Hematopoietic multipotent progenitor cell (in vitro differentiated cells): ENCODE data around the gene SMAGP. TPM values are rescaled to one million over a fixed set of nuclear protein-coding genes. Genes with fewer than 3 reads are reported as not detected.
"Not testable (repeated sequence)": the region's sequence is repeated elsewhere in the genome, so short reads cannot be mapped to it uniquely, and the experiment has no call there.

Source experiments
- DNase-seq, 3 donors: peaks; one replicate each; pipeline ENCODE4 v3.0.0-alpha.2; 2011 to 2015; ENCODE audit warnings: low read depth in 2 of 3, low spot score in 2 of 3
- total RNA-seq: library from RNA; depleted of rRNA; stranded (reverse); fragments of >200 nt; gene quantifications from one replicate; pipeline ENCODE4 v1.2.3, GENCODE V29; 2012

SMAGP gene
- total RNA-seq, 1 donor, result 2.4 TPM

DNA sequence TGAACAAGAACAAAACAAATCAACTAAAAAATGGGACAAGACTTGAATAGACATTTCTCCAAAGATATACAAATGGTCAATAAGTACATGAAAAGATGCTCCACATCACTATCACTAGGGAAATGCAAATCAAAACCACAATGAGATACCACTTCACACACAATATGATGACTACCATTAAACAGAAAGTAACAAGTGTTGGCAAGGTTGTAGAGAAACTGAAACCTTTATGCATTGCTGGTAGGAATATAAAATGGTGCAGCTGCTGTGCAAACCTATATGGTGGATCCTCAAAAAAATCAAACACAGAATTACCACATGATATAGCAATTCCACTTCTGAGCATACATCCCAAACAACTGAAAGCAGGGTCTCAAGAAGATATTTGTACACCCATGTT is 5.2 kb downstream of the SMAGP start:
- DNase-seq, result no peak

DNA sequence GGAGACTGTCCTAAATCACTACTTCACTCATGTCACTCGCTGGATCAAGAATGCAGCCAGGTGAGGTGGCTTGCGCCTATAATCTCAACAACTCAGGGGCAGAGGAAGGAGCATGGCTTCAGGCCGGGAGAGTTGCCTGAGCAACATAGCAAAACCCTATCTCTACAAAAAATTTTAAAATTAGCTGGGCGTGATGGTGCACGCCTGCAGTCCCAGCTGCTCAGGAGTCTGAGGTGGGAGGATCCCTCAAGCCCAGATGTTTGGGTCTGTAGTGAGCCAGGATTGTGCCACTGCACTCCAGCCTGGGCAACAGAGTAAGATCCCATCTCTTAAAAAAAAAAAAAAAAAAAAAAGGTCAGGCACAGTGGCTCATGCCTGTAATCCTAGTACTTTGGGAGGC is 5.9 kb downstream of the SMAGP start:
- no peak for DNase-seq

DNA sequence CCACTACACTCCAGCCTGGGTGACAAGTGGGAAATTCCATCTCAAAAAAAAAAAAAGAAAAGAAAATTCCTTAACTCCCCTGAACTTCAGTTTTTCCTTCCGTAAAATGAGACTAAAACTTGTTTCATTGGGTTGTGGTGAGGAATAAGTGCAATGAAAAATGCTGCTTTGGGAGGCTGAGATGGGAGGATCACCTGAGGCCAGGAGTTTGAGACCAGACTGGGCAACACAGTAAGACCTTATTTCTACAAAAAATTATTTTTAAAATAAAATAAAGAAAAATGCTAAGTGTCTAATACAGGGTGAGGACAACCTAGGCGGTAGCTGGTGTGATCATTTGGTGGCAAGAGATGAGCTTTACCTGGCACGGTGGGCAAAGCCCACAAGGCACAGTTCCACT is 6.9 kb downstream of the SMAGP start:
- DNase-seq, result no peak

DNA sequence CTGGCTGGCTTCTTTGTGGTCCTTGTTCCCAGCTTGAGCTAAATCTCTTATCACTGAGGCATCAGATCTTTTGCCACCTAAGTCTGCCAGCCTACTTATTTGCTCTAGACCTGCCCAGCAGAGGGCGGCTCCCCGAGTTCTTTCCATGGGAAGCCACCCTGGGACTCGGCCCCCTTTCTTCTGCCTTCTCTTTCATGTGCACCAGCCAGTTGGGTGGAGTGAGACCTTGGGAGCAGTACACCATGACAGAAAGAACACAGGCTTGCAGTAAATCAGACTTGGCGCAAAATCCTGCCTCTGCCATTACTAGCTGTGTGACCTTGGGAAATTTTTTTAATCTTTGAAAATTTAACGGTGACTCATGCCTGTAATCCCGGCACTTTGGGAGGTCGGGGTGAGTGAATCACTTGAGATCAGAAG is 7.4 kb downstream of the SMAGP start:
- peak in 2 of 3 donors; percentile 62 to 69 for DNase-seq

DNA sequence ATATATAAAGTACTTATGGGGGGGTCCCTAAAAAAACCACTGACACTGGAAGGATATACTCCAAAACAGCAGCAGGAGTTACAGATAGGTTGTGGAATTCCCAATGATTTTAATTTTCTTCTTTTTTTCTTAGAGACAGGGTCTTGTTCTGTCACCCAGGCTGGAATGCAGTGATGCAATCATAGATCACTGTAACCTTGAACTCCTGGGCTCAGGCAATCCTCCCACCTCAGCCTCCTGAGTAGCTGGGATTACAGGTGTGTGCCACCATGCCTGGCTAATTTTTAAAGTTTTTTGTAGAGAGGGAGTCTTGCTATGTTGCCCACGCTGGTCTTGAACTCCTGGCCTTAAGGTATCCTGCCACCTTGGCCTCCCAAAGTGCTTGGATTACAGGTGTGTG is 10.6 kb downstream of the SMAGP start:
- DNase-seq, result not testable (repeated sequence)

DNA sequence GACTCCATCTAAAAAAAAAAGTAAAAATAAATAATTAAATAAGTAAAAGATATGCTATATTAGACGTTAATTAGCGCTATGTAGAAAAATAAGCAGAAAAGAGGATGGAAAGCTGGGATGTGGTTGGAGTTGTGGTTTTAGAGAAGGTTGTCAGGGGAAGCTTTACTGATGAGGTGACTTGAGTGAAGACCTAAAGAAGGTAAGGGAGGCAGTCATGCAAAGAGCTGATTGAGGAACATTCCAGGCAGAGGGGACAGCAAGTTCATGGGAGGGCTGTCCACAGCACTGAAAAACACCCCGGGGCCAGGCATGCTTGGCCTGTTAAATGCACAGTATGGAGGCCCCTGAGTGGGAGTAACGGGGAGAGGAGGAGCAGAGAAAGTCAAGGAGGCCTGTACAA is 15.7 kb downstream of the SMAGP start:
- no peak for DNase-seq

DNA sequence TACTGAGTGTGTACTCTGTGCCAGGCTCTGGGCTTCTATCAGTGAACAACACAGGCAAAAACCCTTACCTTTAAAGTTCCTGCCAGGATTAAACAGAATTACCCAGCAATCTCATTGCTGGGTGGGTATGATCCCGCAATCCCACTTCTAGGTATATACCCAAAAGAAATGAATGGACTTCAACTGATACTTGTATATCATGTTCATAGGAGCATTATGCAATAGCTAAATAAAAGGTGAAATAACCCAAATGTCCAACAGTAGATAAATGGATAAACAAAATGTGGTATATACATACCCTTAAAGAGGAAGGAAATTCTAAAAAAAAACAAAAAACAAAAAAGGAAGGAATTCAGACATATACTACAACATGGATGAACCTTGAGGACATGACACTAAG is 16.9 kb downstream of the SMAGP start:
- no peak for DNase-seq

DNA sequence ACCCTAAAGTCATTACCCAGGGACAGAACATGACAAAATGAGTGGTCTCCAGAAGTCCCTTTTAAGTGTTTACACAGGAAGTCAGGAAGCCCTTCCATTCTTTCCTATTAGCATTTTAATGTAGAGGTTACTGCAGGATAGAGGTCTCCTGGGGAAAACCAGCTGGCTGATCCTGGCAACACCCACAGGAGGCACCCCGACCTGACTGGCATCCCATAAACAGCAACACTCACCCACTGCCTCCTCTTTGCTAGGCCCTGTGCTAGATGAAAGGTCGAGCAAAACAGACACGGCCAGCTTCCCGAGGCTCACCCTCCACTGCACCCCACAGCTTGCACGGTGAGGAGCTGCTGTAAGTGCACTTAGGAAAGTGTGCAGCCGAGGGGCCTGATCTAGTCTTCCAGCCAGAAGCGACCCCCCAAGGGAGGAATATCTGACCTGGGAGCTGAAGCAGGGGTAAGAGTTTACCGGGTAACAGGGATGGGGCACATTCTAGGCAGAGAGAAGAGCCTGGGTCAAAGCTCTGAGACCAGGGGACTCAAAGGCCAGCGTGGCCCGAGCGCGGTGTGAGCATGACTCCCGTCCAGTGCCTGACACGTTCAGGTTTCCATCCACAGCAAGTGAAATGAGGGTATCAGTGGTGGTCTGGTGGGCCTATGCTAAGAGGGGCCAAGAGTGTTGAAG is 22.6 kb downstream of the SMAGP start:
- no peak for DNase-seq

DNA sequence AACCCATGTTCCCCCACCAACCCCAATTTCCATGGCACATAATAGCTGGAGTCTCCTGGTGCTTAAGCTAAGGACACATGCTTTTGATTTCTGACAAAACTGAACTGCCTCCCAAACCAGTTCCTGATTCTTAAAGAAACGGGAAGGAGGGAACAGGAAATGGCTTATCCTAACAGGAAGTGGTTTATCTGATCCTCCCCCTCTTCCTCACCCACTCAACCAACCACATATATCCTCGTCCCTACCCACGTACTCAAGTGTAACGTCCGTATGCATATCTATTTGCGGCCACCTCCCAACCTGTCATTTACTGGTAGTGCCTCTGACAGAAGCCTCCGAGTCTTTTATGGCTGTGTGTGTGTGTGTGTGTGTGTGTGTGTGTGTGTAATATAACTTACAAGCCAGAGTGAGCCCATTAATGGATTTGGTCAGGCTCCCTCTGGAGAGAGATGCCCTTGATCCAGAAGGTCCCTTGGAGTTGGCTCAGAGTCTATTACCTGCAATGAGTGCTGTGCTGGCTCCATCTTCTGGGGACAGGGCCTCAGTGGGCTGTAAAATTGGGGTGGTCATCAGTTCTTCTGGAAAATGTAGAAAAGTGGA is 23.9 kb downstream of the SMAGP start:
- peak in 2 of 3 donors; percentile 46 to 65 for DNase-seq

DNA sequence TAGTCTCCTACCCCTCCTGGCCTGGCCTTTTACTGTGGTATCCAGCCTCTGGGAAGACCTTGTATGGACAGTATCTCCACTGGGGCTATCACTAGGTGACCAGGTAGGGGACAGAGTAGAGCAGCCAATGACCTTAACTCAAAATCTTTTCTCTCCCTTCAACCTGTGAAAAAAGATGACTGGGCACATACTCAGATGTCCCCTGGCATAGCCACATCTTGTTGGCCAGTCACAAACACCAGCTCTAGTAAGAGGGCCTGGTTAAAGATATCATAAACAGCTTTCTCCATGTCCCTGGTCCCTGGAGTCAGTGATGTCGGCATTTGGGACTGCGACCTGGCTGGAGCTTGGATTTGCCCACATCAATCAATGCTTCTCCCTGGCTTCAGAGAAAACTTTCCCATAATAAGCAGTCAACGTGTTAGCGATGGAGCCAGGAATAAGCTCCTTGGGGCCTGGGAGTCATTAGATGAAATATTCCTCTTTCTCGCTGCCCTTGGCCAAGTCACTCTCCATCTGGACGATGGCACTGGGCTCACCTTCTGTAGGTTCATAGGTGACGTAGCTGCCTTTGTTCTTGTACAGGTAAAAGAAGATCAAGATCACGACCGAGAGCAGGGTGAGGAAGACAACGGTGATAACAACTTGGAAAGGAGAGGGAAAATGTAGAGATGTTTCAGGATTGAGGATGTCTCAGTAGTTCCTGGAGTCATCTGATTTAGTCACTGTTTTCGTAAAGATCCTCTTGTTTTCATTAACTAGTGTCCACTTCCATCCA is 24.6 kb downstream of the SMAGP start:
- DNase-seq, result no peak

DNA sequence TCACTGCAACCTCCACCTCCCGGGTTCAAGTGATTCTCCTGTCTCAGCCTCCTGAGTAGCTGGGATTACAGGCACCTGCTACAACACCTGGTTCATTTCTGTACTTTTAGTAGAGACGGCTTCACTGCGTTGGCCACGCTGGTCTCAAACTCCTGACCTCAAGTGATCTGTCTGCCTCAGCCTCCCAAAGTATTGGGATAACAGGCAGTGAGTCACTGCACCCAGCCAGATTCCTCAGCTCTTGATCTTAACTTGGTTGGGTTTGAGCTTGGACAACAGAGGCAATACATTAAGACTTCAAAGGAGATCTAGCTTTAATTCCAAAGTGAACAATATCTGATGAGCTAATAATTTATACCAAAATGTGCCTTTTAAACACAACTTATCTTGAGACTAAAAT is 25.9 kb downstream of the SMAGP start:
- DNase-seq, result no peak

DNA sequence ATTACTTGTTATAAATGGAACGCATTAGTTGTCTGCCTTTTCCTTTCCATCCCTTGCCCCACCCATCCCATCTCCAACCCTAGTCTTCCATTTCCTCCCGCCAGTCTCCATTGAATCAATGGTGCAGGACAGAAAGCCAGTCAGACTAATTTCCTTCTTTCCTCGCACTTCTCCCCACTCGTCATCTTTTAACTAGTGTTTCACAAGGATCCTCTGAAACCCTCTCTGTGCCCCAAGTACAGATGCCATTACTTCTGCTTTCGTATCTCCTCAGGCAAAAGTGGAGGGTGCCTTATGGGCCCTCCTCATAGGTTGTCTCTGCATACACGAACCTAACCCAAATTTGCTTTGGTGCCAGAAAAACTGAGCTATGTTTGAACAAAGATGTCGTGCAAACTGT is 27.3 kb downstream of the SMAGP start:
- no peak for DNase-seq

DNA sequence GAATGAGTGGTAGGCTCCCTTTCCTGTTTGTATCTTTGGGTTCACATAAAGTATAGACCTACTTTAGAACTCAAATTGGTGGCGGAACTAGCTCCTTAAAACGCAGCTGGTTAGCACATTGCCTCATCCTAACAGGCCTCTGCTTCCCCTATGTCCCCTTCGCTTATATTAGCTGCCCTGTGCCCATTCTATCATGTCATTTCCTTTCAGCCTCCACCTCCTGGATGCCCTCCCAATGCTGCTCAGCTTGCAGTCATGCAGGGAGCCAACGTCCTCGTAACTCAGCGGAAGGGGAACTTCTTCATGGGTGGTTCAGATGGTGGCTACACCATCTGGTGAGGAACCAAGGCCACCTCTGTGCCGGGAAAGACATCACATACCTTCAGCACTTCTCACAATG is 28.1 kb downstream of the SMAGP start:
- DNase-seq, result no peak

DNA sequence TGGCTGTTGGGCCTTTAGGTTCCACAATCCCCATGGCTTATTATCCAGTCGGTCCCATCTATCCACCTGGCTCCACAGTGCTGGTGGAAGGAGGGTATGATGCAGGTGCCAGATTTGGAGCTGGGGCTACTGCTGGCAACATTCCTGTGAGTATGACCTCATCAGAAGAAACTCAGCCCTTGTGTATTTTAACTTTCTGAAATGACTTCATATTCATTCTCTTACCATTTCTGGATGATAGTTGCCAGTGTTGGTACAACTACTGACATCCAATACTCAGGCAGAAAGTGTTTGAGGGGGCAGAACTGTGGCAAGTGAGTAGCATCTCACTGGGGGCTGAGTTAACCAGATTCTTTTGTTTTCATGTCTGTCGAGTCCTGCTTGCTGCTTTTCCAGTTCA is 29.2 kb downstream of the SMAGP start:
- no peak for DNase-seq

DNA sequence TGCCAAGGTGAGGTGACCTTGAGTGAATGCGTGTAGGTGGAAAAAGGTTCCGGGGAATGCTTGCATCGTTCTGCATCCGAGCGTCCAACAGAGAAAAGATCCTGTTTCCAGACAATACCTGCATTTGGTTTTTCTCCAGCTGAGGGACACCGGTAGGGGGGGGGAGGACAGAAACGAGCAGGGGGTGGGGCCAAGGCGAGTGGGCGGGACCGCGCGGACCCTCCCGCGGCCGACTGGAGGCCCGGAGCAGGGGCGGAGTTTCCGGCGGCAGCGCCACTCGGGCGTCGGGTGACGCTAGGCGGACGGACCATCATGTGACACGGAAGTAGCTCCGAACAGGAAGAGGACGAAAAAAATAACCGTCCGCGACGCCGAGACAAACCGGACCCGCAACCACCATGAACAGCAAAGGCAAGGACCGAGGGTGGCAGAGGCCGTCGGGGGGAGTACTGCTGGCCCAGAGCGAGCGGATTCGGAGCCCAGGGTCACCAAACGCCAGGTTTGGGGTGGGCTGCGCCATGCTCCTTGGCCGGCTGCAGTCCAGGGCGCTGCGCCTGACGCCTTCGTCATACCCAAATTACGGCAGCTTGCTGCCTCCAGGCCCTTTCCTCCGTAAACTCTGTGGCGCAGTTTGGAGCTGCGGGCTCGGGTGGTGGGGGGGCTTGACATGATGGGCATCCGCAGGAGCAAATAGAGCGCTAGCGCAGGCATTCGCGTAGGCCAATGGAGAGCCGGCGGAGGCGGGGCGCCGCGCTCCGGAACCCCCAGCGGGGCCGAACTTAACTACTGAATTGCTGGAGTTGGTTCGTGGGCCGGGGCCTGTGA is 31.5 kb downstream of the SMAGP start, which contains the start of gene DAZAP2:
Gene DAZAP2, plus strand, starts transcription at position 317 of the 825 bp plus-strand sequence. Its CDS starts 82 bp downstream, at position 399.
- DNase-seq, result peak; percentile 89 to 97 (median 96)

DNA sequence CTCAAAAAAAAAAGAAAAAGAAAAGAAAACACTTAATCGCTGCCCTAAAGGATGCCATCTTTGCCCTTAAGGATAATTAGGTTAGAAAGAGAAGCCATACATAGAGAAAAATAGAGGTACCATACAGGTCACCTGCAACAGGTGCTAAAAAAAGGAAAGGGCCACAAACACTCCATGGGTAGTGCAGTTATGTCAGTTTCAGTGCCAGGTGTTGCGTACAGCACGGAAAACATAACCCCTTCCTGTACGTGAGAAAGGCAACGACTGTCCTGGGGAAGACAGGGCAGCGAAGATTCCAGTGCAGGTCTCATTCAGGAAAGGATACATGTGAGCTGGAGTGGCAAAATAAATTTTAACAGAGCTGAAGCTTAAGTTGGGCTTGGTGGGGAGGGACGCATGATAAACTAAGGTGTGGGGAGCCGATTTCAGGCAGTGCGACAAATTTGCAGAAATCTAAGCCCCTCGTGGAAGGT is 32.1 kb downstream of the SMAGP start:
- no peak for DNase-seq

DNA sequence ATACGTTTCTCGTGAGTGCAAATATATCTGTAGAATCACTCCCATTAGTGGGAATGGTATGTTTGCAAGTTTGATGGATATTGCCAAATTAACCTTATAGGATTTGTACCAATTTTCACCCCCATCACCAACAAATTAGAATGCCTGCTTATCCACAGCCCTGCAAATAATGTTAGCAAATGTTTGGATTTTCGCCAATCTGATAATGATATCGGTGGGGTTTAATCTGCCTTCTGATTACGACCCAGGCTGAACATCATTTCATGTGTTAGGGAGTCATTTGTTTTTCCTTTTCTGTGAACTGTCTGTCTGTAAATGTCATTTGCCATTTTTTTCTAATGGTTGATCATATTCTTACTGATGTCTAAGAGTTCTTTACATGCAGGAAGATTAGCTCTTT is 35.7 kb downstream of the SMAGP start:
- DNase-seq, result no peak

DNA sequence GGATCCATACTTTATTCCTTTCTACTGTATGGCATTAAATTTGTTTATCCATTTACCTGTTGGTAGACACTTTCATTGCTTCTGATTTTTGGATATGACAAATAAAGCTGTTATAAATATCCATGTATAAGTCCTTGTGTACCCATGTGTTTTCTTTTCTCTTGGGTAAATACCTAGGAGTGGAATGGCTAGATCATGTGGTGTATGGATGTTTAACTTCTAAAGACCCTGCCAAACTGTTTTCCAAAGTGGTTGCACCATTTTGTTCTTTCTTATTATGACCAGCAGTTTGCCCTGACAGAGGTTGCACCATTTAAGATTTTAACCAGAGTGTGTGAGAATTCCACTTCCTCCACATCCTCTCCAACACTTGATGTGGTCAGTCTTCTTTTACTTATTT is 37.6 kb downstream of the SMAGP start:
- DNase-seq, result no peak

DNA sequence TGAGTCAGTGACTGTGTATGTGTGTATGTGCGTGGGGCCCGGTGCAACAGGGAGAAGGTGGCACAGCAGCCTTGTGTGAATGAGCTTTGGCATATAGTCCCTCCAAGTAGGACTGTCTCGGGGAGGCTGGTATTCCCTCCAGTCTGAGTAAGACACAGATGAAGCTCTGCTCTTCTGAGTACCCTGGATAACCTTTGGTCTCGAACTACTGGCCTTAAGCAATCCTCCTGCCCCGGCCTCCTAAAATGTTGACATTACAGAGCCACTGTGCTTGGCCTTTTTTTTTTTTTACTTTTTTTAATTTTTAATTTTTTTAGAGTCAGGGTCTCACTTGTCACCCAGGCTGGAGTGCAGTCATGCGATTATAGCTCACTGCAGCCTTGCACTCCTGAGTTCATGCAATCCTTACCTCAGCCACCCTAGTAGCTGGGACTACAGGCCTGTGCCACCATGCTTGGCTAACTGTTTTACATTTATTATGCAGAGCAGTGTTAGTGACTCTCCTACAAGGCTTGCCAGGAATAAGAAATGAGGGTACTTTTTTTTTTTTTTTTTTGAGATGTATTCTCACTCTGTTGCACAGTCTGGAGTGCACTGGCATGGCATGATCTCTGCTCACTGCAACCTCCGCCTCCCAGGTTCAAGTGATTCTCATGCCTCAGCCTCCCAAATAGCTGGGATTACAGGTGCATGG is 41.0 kb downstream of the SMAGP start:
- no peak for DNase-seq

DNA sequence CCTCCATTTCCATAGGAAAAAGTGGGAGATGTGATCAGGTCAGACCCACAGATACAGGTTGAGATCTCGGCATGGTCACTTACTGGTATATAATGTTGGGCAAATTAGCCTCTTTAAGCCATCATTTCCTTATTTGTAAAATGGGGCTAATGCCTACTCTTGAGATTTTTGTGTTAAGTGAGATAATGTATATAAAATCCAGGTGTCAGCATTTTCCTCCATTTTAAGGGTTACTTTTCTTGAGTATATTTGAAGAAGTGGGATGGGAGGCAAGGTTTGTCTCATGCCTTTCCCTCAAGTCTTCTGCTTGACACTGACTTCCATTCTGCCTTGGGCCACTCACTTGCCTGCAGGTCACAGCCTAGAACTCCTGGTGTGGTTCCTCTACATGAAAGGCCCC is 42.3 kb downstream of the SMAGP start:
- no peak for DNase-seq
